Keratinocyte (primary cell): Measurements from ENCODE around the gene NKIRAS1.
"Not testable (repeated sequence)": the region's sequence is repeated elsewhere in the genome, so short reads cannot be mapped to it uniquely, and the experiment has no call there.

Source experiments
- CTCF ChIP-seq, 3 experiments: IDR thresholded peaks in 1 of 3; conservative IDR thresholded peaks in 1 of 3; optimal IDR thresholded peaks in 1 of 3; 2 replicates in 2 of 3; 3 replicates in 1 of 3; pipeline versions ENCODE3 to v1.5.1; 2011; ENCODE audit warnings: low read length in 3 of 3, mild to moderate bottlenecking in 3 of 3, moderate library complexity in 2 of 3, control low read depth in 1 of 3, inconsistent platforms in 1 of 3; ENCODE audit not compliant: insufficient read depth in 2 of 3; ENCODE audit errors: extremely low read depth in 1 of 3
- EZH2 ChIP-seq: IDR thresholded peaks from one replicate; pipeline ENCODE4 v1.6.1; 2012; ENCODE audit warnings: inconsistent platforms, mild to moderate bottlenecking, low read length, moderate library complexity

GRCh38 chr3:23849462-23849861 lies 67.3 kb downstream of the NKIRAS1 start:
- not testable (repeated sequence) for TF ChIP-seq CTCF (optimal IDR thresholded peaks at IDR 0.05 in 1 of 3, IDR thresholded peaks at IDR 0.05 in 1 of 3, conservative IDR thresholded peaks at IDR 0.05 in 1 of 3; ENCODE audit: extremely low read depth in 1 of 3, insufficient read depth in 2 of 3, low read length in 3 of 3); EZH2
